ENCODE data around the gene ZNF792. TPM values are rescaled to one million over a fixed set of nuclear protein-coding genes. Genes with fewer than 3 reads are reported as not detected.
"Not testable (repeated sequence)": the region's sequence is repeated elsewhere in the genome, so short reads cannot be mapped to it uniquely, and the experiment has no call there.

ZNF792 gene
- total RNA-seq, 1 donor from 2014 or later, result 4.2 TPM

DNA sequence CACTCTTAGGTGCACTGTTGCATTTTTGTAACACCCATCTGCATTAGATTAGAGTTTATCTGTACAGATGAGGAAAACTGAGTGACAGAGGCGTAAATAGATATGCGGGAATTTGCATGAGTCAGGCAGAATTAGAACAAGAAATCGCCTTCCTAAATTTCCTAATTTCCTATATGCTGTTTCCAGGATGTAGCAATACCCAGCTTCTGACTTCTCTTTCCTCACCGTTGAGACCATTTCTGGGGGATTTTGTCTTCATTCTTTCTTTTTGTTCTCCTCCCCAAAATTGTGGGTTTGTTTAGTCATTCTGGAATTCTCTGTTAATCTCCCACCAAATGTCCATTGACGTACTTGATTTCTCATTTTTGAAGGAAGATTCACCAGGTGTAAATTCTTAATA, 10.6 kb upstream of the ZNF792 start:
- no peaks in the 10 kb centered on the region for H3K4me1 ChIP-seq
- H3K27me3 ChIP-seq, result no peaks in the 10 kb centered on the region
- H3K4me3 ChIP-seq, result no peak overlapping the region
- no peaks in the 10 kb centered on the region for H3K36me3 ChIP-seq
- TF ChIP-seq, protein P1, sequence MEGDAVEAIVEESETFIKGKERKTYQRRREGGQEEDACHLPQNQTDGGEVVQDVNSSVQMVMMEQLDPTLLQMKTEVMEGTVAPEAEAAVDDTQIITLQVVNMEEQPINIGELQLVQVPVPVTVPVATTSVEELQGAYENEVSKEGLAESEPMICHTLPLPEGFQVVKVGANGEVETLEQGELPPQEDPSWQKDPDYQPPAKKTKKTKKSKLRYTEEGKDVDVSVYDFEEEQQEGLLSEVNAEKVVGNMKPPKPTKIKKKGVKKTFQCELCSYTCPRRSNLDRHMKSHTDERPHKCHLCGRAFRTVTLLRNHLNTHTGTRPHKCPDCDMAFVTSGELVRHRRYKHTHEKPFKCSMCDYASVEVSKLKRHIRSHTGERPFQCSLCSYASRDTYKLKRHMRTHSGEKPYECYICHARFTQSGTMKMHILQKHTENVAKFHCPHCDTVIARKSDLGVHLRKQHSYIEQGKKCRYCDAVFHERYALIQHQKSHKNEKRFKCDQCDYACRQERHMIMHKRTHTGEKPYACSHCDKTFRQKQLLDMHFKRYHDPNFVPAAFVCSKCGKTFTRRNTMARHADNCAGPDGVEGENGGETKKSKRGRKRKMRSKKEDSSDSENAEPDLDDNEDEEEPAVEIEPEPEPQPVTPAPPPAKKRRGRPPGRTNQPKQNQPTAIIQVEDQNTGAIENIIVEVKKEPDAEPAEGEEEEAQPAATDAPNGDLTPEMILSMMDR (IDR thresholded peaks at IDR 0.05), result no peak
- TF ChIP-seq POLR2AphosphoS5 (IDR thresholded peaks at IDR 0.05; ENCODE audit: insufficient read depth in 1 of 2, low read depth in 1 of 2), result no peak
- no peak for TF ChIP-seq POLR2A (IDR thresholded peaks at IDR 0.05)
- intact Hi-C loops (cut with DNase I), result no loop called here
- DNase-seq (ENCODE audit: extremely low spot score in 2 of 2), result no peak
- H3K9me3 ChIP-seq, result no peaks in the 10 kb centered on the region
- H3K27ac ChIP-seq, result no peak overlapping the region

DNA sequence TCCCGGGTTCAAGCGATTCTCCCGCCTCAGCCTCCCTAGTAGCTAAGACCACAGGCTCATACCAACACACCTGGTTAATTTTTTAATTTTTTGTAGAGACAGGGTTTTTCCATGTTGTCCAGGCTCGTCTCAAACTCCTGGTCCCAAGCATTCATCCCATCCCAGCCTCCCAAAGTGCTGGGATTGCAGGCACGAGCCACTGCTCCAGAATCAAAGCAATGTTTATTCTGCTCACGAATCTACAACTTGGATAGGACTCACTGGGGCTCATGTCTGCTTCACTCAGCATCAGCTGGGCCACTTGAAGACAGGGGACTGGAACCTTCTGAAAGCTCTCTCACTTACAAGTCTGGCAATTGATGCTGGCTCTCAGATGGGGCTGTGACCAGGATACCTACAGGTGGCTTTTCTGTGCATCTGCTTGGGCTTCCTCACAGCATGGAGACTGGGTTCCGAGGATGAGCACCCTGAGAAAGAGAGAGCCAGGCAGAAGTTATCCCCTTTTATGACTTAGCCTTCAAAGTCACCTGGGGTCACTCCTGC, 8.2 kb upstream of the ZNF792 start:
- H3K36me3 ChIP-seq, result no peaks in the 10 kb centered on the region
- H3K27ac ChIP-seq, result no peak overlapping the region
- H3K9me3 ChIP-seq, result no peaks in the 10 kb centered on the region
- no peak overlapping the region for H3K4me3 ChIP-seq
- H3K27me3 ChIP-seq, result no peaks in the 10 kb centered on the region
- H3K4me1 ChIP-seq, result no peaks in the 10 kb centered on the region
- TF ChIP-seq POLR2AphosphoS5 (IDR thresholded peaks at IDR 0.05; ENCODE audit: insufficient read depth in 1 of 2, low read depth in 1 of 2), result no peak
- intact Hi-C loops (cut with DNase I), result loop anchor here (2.0 kb wide), 1 partner anchor 41 kb away; no protein-coding TSS in a partner anchor
- no peak for DNase-seq (ENCODE audit: extremely low spot score in 2 of 2)

DNA sequence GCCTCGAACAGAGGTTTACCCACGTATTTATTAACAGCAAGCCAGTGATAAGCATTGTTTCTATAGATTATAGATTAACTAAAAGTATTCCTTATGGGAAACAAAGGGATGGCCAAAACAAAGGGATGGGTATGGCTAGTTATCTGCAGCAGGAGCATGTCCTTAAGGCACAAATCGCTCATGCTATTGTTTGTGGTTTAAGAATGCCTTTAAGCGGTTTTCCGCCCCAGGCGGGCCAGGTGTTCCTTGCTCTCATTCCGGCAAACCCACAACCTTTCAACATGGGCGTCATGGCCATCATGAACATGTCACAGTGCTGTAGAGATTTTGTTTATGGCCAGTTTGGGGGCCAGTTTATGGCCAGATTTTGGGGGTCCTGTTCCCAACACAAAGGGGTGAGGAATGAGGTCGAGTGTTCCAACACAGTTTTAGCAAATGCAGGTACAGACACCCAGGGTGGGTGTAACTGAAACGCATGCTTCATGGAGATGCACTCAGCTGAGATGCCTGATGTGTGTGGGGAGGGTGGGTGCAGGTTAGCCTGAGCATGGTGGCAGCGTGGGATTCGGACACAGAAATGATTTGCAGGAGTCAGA, 6.3 kb upstream of the ZNF792 start:
- H3K36me3 ChIP-seq; H3K9me3 ChIP-seq; H3K27ac ChIP-seq; H3K4me1 ChIP-seq; intact Hi-C loops (cut with DNase I); DNase-seq (ENCODE audit: extremely low spot score in 2 of 2); H3K27me3 ChIP-seq; H3K4me3 ChIP-seq: not testable (repeated sequence)

DNA sequence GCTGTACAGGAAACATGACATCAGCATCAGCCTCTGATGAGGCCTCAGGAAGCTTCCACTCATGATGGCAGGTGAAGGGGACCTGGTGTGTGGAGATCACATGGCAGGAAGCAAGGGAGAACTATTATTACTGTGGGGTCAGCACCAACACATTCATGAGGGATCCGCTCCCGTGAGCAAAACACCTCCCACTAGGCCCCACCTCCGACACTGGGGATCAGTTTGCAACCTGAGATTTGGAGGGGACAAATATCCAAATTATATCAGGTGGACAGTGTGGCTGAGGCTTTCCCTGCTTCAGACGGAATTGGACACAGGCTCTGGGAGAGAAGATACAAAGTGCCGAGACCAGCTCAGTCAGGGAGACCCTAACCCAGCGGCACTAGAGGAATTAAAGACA, 5.7 kb upstream of the ZNF792 start:
- Histone ChIP-seq H3K4me1 (no peaks in the 10 kb centered on the region), H3K27ac (no peak overlapping the region), H3K9me3 (no peaks in the 10 kb centered on the region), H3K36me3 (no peaks in the 10 kb centered on the region), H3K27me3 (no peaks in the 10 kb centered on the region), H3K4me3 (no peak overlapping the region)
- DNase-seq (ENCODE audit: extremely low spot score in 2 of 2), result no peak
- TF ChIP-seq POLR2A (IDR thresholded peaks at IDR 0.05) (no peak), POLR2AphosphoS5 (IDR thresholded peaks at IDR 0.05; ENCODE audit: insufficient read depth in 1 of 2, low read depth in 1 of 2) (no peak)
- TF ChIP-seq, protein P1 (IDR thresholded peaks at IDR 0.05), result no peak
- intact Hi-C loops (cut with DNase I), result no loop called here

DNA sequence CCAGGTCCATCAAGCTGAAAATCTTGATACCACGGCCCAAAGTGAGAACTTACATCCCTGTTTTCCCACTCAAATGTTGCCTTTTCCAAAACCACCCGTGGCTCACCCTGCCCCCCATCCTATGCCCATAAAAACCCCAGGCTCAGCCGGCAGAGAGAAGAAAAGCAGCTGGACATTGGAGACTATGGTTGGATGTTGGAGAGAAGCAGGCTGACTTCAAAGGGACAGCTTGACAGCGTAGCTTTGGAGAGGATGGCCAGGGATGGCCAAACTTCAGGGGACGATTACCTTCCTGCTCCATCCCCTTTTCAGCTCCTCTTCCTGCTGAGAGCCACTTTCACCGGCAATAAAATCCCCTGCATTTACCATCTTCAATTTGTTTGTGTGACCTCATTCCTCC, 3.5 kb upstream of the ZNF792 start:
- Histone ChIP-seq H3K27ac (no peak overlapping the region), H3K4me3 (no peak overlapping the region), H3K9me3 (no peaks in the 10 kb centered on the region), H3K27me3 (no peaks in the 10 kb centered on the region), H3K36me3 (no peaks in the 10 kb centered on the region), H3K4me1 (peaks cover 12% of the 10 kb centered on the region)
- intact Hi-C loops (cut with DNase I), result no loop called here
- no peak for TF ChIP-seq POLR2AphosphoS5 (IDR thresholded peaks at IDR 0.05; ENCODE audit: insufficient read depth in 1 of 2, low read depth in 1 of 2)
- TF ChIP-seq POLR2A (IDR thresholded peaks at IDR 0.05), result no peak
- TF ChIP-seq, protein P1 (IDR thresholded peaks at IDR 0.05), result no peak
- DNase-seq (ENCODE audit: extremely low spot score in 2 of 2), result no peak

DNA sequence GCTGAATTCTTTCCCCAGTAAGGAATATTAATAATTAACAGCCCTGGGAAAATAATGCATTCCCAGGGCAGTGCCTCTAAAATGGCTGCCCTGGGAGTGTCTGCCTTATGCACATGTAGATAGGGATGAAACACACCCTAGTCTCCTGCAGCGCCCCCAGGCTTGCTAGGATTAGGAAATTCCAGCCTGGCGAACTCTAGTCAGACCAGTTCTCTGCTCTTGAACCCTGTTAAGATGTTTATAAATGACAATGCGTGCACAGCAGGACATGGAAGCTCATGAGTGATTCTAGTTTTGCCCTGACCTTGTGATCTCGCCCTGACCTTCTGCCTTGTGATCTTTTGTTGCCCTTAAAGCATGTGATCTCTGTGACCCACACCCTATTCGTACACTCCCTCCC, 1.5 kb upstream of the ZNF792 start:
- H3K4me3 ChIP-seq; intact Hi-C loops (cut with DNase I); DNase-seq (ENCODE audit: extremely low spot score in 2 of 2): not testable (repeated sequence)

More for the DNA sequence above, 1.5 kb upstream of the ZNF792 start:
- H3K36me3 ChIP-seq, H3K27ac ChIP-seq, H3K27me3 ChIP-seq, H3K9me3 ChIP-seq: not testable (repeated sequence)
- peaks cover 24% of the 10 kb centered on the region for H3K4me1 ChIP-seq

Measured in vagina (tissue), 2 donors.